Measurements from ENCODE around the gene LDB2. TPM values are rescaled to one million over a fixed set of nuclear protein-coding genes. Genes with fewer than 3 reads are reported as not detected.
A peak's percentile ranks its signal among the peaks of the same experiment; 100 is the strongest.

LDB2 gene
- total RNA-seq, 1 donor from 2014 or later: 137 TPM

DNA sequence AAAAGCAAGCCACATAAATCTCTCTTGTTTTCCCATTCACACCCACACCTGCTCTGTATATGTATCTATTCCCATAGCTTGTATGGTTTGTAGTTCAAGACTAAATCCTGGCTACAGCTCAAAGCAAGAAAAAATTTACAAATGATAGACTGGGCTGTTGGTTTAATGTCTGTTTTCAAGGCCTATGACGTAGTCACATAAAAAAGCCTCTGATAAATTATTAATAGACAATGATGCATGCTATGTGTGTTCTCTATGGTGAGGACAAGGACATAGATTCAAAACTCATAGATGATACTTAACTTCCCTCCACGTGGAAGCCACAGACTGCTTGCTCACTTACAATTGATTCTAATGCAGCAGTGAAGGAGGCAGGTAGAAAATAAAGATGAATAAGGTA lies 194.0 kb downstream of the LDB2 start:
- Histone ChIP-seq H3K4me3 (no peak overlapping the region), H3K4me1 (no peaks in the 10 kb centered on the region), H3K27me3 (no peaks in the 10 kb centered on the region), H3K36me3 (no peaks in the 10 kb centered on the region), H3K9me3 (no peaks in the 10 kb centered on the region), H3K27ac (no peak overlapping the region)
- intact Hi-C loops (cut with DNase I): no loop called here
- DNase-seq (ENCODE audit: low spot score in 2 of 2): no peak
- TF ChIP-seq, protein P1, sequence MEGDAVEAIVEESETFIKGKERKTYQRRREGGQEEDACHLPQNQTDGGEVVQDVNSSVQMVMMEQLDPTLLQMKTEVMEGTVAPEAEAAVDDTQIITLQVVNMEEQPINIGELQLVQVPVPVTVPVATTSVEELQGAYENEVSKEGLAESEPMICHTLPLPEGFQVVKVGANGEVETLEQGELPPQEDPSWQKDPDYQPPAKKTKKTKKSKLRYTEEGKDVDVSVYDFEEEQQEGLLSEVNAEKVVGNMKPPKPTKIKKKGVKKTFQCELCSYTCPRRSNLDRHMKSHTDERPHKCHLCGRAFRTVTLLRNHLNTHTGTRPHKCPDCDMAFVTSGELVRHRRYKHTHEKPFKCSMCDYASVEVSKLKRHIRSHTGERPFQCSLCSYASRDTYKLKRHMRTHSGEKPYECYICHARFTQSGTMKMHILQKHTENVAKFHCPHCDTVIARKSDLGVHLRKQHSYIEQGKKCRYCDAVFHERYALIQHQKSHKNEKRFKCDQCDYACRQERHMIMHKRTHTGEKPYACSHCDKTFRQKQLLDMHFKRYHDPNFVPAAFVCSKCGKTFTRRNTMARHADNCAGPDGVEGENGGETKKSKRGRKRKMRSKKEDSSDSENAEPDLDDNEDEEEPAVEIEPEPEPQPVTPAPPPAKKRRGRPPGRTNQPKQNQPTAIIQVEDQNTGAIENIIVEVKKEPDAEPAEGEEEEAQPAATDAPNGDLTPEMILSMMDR (IDR thresholded peaks at IDR 0.05): no peak

DNA sequence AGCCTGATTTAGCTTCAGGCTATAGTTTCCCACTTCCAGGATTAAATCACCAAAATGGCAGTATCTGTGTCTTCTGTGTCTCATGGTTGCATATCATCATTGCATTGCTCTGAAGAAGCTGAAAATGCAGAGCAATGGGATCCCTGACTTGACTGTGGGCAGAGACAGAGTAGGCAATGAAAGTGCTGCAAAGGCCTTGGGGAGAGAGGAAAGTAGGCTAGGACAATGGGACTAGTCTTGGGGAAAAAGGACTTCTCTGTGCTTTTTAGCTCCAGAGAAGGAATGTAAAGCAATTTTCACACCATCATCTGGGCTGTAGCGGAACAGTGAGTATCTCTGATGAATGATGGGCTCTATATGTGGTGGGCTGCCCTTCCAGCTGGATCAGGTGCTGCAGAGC lies 202.5 kb downstream of the LDB2 start:
- TF ChIP-seq, protein P1 (IDR thresholded peaks at IDR 0.05): no peak
- H3K36me3 ChIP-seq: no peaks in the 10 kb centered on the region

DNA sequence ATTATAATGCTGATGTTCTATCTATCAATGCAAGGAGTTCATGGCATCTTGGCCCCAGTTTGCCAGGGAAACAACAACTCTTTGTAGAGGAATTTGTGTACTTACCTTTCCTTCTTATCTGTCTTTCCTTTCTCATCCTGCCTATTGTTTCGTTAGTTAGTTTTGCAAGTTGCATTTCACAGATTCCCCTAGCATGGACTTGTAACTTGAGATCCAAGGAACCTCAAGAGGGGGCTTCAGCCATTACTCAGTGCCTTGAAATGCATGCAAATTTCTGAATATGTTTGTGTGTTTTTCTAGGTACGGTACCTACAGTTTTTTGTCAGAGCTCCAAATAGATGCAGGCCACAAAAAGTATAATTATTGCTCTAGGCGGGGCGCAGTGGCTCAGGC lies 203.6 kb downstream of the LDB2 start:
- Histone ChIP-seq H3K27ac (no peak overlapping the region), H3K36me3 (no peaks in the 10 kb centered on the region), H3K4me3 (no peak overlapping the region), H3K4me1 (peaks cover 0 to 16% of the 10 kb centered on the region in 2 donors), H3K27me3 (no peaks in the 10 kb centered on the region), H3K9me3 (no peaks in the 10 kb centered on the region)
- TF ChIP-seq, protein P1 (IDR thresholded peaks at IDR 0.05): no peak
- intact Hi-C loops (cut with DNase I): no loop called here
- DNase-seq (ENCODE audit: low spot score in 2 of 2): no peak

More for the DNA sequence above, 202.5 kb downstream of the LDB2 start:
- H3K27ac ChIP-seq: no peak overlapping the region
- DNase-seq (ENCODE audit: low spot score in 2 of 2): no peak
- no peaks in the 10 kb centered on the region for H3K9me3 ChIP-seq
- intact Hi-C loops (cut with DNase I): no loop called here
- no peaks in the 10 kb centered on the region for H3K27me3 ChIP-seq
- peaks cover 0 to 16% of the 10 kb centered on the region in 2 donors for H3K4me1 ChIP-seq
- H3K4me3 ChIP-seq: no peak overlapping the region

DNA sequence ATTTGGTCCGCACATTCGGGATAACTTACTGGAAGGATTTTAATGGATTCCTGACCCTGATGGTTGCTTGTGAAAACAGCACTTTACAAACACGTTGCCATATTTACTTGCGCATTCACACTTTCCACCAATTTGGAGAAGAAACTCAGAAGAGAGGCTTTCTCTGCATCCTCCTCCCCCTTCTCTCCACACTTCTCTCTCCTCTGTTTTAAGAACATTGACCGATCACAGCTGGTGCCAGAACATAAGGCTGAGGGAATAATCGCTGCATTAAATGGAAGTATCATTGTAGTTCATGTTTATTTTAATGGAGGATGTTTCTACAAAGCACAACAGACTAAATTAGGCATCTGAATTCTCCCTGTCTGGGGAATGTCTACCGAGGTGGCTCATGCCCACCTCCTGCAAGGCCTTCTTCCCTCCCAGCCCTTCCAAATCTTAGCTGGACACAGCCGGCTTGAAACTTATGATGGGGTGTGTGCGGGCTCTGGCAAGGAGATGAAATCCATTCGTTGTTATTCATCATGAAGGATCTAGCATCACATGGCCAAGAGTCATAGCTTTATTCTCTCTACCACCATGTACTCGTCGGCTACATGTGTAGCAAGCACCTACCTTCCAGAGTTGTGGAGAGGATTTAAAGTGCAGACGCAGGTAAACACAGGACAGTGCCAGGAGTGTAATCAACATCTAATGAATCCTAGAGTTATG lies 204.1 kb downstream of the LDB2 start:
- H3K4me3 ChIP-seq: no peak overlapping the region
- H3K4me1 ChIP-seq: peaks cover 0 to 16% of the 10 kb centered on the region in 2 donors
- H3K9me3 ChIP-seq: no peaks in the 10 kb centered on the region
- H3K27ac ChIP-seq: no peak overlapping the region
- TF ChIP-seq, protein P1 (IDR thresholded peaks at IDR 0.05): no peak
- H3K27me3 ChIP-seq: no peaks in the 10 kb centered on the region
- no peaks in the 10 kb centered on the region for H3K36me3 ChIP-seq
- intact Hi-C loops (cut with DNase I): no loop called here
- no peak for DNase-seq (ENCODE audit: low spot score in 2 of 2)

DNA sequence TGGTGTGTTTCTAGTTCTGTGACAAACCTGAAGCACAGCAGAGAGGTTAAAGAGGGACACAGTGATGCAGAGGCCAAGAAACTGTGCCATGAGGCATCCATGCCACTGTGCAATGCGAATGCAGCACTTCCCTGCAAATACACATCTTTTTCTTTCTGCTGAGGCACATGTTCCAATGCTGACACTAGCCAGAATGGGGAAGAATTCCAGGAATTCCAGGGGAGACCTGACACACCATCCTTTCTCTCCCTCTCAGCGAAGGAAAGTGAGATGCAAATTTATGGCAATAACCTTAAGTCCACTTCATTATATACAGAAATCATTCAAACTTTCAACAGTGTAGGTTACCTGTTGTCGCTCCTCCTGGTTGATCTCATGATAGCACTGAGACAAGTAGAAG lies 204.8 kb downstream of the LDB2 start:
- H3K27ac ChIP-seq: peak overlapping the region in 1 of 2 donors; percentile 79
- intact Hi-C loops (cut with DNase I): no loop called here
- DNase-seq (ENCODE audit: low spot score in 2 of 2): no peak
- no peaks in the 10 kb centered on the region for H3K9me3 ChIP-seq
- H3K4me3 ChIP-seq: no peak overlapping the region
- no peaks in the 10 kb centered on the region for H3K27me3 ChIP-seq
- TF ChIP-seq, protein P1 (IDR thresholded peaks at IDR 0.05): no peak
- no peaks in the 10 kb centered on the region for H3K36me3 ChIP-seq
- H3K4me1 ChIP-seq: peaks cover 0 to 16% of the 10 kb centered on the region in 2 donors
